GM12878 (cell line): Measurements from ENCODE around the gene CHN2. TPM values are rescaled to one million over a fixed set of nuclear protein-coding genes. Genes with fewer than 3 reads are reported as not detected.

Experiments
- ATAC-seq: fragments of 200-7000 bp; cut with Tn5 transposase; 3 replicates; pipeline ENCODE4 v1.9.1; 2020; ENCODE audit warnings: mild to moderate bottlenecking, moderate library complexity
- BruUV-seq: library from RNA; stranded (reverse); fragments of 400-500 nt; replicated peaks from 2 replicates; lab custom pipeline; 2021; lab: Mats Ljungman, UMichigan
- CTCF ChIA-PET: fragments of 300-600 bp; sonication (Branson Sonifier 250); formaldehyde crosslinking; extraction: SDS; loops from one replicate; lab custom pipeline; 2021; ENCODE audit warnings: inconsistent platforms; lab: Yijun Ruan, JAX
- POLR2A ChIA-PET: fragments of 350-600 bp; formaldehyde crosslinking; extraction: SDS; loops from one replicate; lab custom pipeline; 2021; ENCODE audit warnings: inconsistent platforms; lab: Charles Lee
- RAD21 ChIA-PET: fragments of 300-600 bp; sonication (Branson Sonifier 250); formaldehyde crosslinking; loops from one replicate; lab custom pipeline; 2023; ENCODE audit warnings: antibody characterized with exemption; ENCODE audit not compliant: unreplicated experiment; lab: Charles Lee
- SMC1A ChIA-PET: fragments of 300-600 bp; sonication (Branson Sonifier 250); formaldehyde crosslinking; loops from one replicate; lab custom pipeline; 2023; ENCODE audit not compliant: unreplicated experiment, uncharacterized antibody; lab: Charles Lee
- DNase-seq: peaks from one replicate; pipeline ENCODE4 v3.0.0-alpha.2; 2011; ENCODE audit warnings: low read depth, low spot score
- FAIRE-seq: peaks from 3 replicates; lab custom pipeline; 2011; peaks lifted over from hg19 to GRCh38; lab: Jason Lieb, UNC
- H2AFZ ChIP-seq: 2 replicates; pipeline ENCODE4 v1.6.0; 2011; ENCODE audit warnings: low read depth, low read length, control low read depth; ENCODE audit not compliant: control insufficient read depth
- H3K27ac ChIP-seq: 2 replicates; pipeline ENCODE4 v1.5.1; 2011; ENCODE audit warnings: control low read depth; ENCODE audit not compliant: control insufficient read depth, insufficient read depth
- H3K27me3 ChIP-seq, 2 experiments: replicated peaks in 1 of 2; 2 replicates each; pipeline versions ENCODE4 v1.6.0 to v1.6.1; 2011; ENCODE audit warnings: low read length in 1 of 2; ENCODE audit not compliant: control insufficient read depth in 2 of 2, insufficient read depth in 2 of 2
- H3K36me3 ChIP-seq, 2 experiments: 2 replicates each; pipeline ENCODE4 v1.5.1; 2011; ENCODE audit warnings: low read length in 1 of 2; ENCODE audit not compliant: control insufficient read depth in 2 of 2, insufficient read depth in 2 of 2
- H3K4me1 ChIP-seq: 2 replicates; pipeline ENCODE4 v1.6.1; 2011; ENCODE audit warnings: mild to moderate bottlenecking, low read length, moderate library complexity, mixed read lengths; ENCODE audit not compliant: control insufficient read depth, insufficient read depth
- H3K4me2 ChIP-seq: 2 replicates; pipeline ENCODE4 v1.6.0; 2011; ENCODE audit warnings: control low read depth; ENCODE audit not compliant: control insufficient read depth, insufficient read depth
- H3K4me3 ChIP-seq: fragments of 200-600 bp; sonication (generic); 2 replicates; pipeline ENCODE4 v1.5.1; 2016
- H3K79me2 ChIP-seq: 2 replicates; pipeline ENCODE4 v1.6.0; 2011; ENCODE audit warnings: low read length; ENCODE audit not compliant: control insufficient read depth, insufficient read depth
- H3K9ac ChIP-seq: 2 replicates; pipeline ENCODE4 v1.8.0; 2011; ENCODE audit warnings: low read length, control low read depth, mixed read lengths; ENCODE audit not compliant: control insufficient read depth, insufficient read depth
- H3K9me3 ChIP-seq: replicated peaks from 3 replicates; pipeline ENCODE4 v1.5.1; 2011; ENCODE audit warnings: mild to moderate bottlenecking, low read length; ENCODE audit not compliant: control insufficient read depth, insufficient read depth
- H4K20me1 ChIP-seq: 2 replicates; pipeline ENCODE4 v1.6.0; 2011; ENCODE audit not compliant: control insufficient read depth, insufficient read depth
- CEBPB ChIP-seq, 2 experiments: fragments of 150-350 bp in 1 of 2; IDR thresholded peaks; 2 replicates each; pipeline ENCODE4 v1.6.1; 2012 to 2014; ENCODE audit warnings: low read depth in 2 of 2, low read length in 2 of 2, borderline replicate concordance in 1 of 2, inconsistent platforms in 1 of 2
- SPI1 ChIP-seq: IDR thresholded peaks from 2 replicates; pipeline ENCODE4 v1.6.1; 2011; ENCODE audit warnings: low read depth, mild to moderate bottlenecking, low read length, moderate library complexity, borderline replicate concordance; ENCODE audit not compliant: insufficient read depth
- WGBS: methylation state at CpG from one replicate; pipeline ENCODE4 v1.1.6; 2016; ENCODE audit warnings: low lambda C conversion rate; ENCODE audit not compliant: insufficient replicate concordance, insufficient coverage; ENCODE audit errors: missing lambda C conversion rate; 5-methylcytosine and 5-hydroxymethylcytosine counted together
- in situ Hi-C: fragments of 300-500 bp; cut with MboI; formaldehyde crosslinking; loops from 9 replicates; pipeline ENCODE4 v1.14.3; 2018; ENCODE audit warnings: mixed read lengths
- intact Hi-C: fragments of 100-400 bp; cut with micrococcal nuclease; formaldehyde crosslinking; loops from one replicate; pipeline ENCODE4 v1.14.2; 2022; ENCODE audit not compliant: unreplicated experiment
- polyA plus RNA-seq, 11 experiments: library from polyadenylated mRNA; depleted of rRNA in 4 of 11; unstranded in 6 of 11; stranded (reverse) in 5 of 11; fragments of >200 nt; fragmentation: Nextera tagmentation in 4 of 11; fragmentation: Illumina TruSeq in 1 of 11; extraction: Ambion mirVana in 4 of 11; extraction: Trizol in 1 of 11; gene quantifications; 1 replicate in 1 of 11; 2 replicates in 10 of 11; pipeline versions ENCODE4 v1.2.1 to v1.2.3, GENCODE V29; 2011 to 2016; ENCODE audit warnings: inconsistent platforms in 2 of 11, missing spikeins in 2 of 11, low read depth in 1 of 11
- total RNA-seq, 4 experiments: library from RNA; depleted of rRNA in 3 of 4; stranded (reverse); fragments of >200 nt in 3 of 4; fragmentation: Illumina TruSeq in 1 of 4; extraction: Trizol in 1 of 4; gene quantifications; 2 replicates each; pipeline versions ENCODE4 v1.2.1 to v1.2.3, GENCODE V29; 2013 to 2021
- TF ChIP-seq, protein P1 (sequence below): IDR thresholded peaks from 2 replicates; pipeline ENCODE4 v1.6.1; 2012; ENCODE audit warnings: improper control_type of control experiment, low read depth, low read length; ENCODE audit not compliant: insufficient replicate concordance

The CHN2 gene
- total and polyA plus RNA-seq, 10 of the 15 experiments (the other 5 are each of a cell fraction or from before 2014, with no cell fraction given): 0.11 to 3.8 (median 0.37) TPM; not detected in 2

DNA sequence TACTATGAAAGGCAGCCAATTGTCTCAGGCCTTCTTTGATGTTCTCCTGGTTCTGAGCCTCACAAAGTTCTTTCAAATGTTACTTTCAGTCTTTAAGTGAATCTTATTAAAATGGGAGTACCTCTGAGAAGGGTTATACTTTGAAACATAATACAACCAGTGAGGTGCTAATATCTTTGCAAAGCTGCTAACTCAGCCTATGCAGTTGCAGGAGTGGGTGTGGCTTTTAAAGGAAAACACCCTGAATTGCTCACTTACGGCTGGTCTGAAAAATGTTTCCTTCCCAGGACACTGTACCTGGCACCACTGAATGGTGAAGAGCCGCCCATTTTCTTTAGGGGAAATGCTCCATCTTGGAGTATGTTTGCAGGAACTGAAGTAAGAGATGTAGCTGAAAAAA is 130.9 kb downstream of the CHN2 start:
- ChIA-PET RAD21 (no interaction called here), CTCF (no interaction called here), SMC1A (no interaction called here), POLR2A (no interaction called here)
- Histone ChIP-seq H3K4me3 (no peak overlapping the region), H3K36me3 (no peaks in the 10 kb centered on the region), H2AFZ (no peak overlapping the region), H3K79me2 (no peaks in the 10 kb centered on the region), H3K27ac (no peak overlapping the region), H3K27me3 (no peaks in the 10 kb centered on the region; a peak in 1 of 4 replicates), H3K4me2 (no peak overlapping the region), H4K20me1 (no peaks in the 10 kb centered on the region), H3K9me3 (no peaks in the 10 kb centered on the region; the same call in 2 of the 3 replicates), H3K4me1 (no peaks in the 10 kb centered on the region), H3K9ac (no peak overlapping the region)
- TF ChIP-seq SPI1: no peak
- ATAC-seq (no peak), DNase-seq (no peak), FAIRE-seq (no peak)
- BruUV-seq: no TSS peak
- intact Hi-C loops (no loop called here), in situ Hi-C loops (no loop called here)
- WGBS: 29% methylated on average over 2 of the region's 2 CpGs

DNA sequence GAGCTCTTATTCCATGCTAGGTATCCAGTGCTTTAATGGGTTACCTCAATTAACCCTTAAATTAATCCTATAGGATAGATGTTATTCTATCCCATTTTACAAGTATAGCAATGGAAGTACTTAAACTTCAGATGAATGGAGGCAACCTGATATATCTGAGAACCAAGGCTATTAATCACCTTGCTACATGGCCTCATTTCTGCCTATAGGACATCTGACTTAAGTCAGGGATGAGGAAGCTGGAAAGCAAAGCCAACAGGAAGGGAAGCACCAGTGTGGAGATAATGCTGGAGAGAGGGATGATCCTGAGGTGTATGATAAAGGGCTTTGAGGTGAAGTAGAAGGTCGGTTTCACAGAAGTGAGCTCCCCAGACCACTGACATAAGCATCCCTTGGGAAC is 132.3 kb downstream of the CHN2 start:
- no peak overlapping the region for H2AFZ ChIP-seq
- ATAC-seq: no peak
- H3K27ac ChIP-seq: no peak overlapping the region
- FAIRE-seq: no peak
- BruUV-seq: no TSS peak
- H3K9me3 ChIP-seq: no peaks in the 10 kb centered on the region; the same call in 2 of the 3 replicates
- no peaks in the 10 kb centered on the region for H3K36me3 ChIP-seq
- SMC1A ChIA-PET: interaction anchor here (0.7 to 1.3 kb wide), 4 partner anchors 21 to 137 kb away, joined by 3 to 4 read pairs (median 3); no protein-coding TSS in a partner anchor
- TF ChIP-seq, protein P1, sequence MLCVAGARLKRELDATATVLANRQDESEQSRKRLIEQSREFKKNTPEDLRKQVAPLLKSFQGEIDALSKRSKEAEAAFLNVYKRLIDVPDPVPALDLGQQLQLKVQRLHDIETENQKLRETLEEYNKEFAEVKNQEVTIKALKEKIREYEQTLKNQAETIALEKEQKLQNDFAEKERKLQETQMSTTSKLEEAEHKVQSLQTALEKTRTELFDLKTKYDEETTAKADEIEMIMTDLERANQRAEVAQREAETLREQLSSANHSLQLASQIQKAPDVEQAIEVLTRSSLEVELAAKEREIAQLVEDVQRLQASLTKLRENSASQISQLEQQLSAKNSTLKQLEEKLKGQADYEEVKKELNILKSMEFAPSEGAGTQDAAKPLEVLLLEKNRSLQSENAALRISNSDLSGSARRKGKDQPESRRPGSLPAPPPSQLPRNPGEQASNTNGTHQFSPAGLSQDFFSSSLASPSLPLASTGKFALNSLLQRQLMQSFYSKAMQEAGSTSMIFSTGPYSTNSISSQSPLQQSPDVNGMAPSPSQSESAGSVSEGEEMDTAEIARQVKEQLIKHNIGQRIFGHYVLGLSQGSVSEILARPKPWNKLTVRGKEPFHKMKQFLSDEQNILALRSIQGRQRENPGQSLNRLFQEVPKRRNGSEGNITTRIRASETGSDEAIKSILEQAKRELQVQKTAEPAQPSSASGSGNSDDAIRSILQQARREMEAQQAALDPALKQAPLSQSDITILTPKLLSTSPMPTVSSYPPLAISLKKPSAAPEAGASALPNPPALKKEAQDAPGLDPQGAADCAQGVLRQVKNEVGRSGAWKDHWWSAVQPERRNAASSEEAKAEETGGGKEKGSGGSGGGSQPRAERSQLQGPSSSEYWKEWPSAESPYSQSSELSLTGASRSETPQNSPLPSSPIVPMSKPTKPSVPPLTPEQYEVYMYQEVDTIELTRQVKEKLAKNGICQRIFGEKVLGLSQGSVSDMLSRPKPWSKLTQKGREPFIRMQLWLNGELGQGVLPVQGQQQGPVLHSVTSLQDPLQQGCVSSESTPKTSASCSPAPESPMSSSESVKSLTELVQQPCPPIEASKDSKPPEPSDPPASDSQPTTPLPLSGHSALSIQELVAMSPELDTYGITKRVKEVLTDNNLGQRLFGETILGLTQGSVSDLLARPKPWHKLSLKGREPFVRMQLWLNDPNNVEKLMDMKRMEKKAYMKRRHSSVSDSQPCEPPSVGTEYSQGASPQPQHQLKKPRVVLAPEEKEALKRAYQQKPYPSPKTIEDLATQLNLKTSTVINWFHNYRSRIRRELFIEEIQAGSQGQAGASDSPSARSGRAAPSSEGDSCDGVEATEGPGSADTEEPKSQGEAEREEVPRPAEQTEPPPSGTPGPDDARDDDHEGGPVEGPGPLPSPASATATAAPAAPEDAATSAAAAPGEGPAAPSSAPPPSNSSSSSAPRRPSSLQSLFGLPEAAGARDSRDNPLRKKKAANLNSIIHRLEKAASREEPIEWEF: no peak
- no peak for TF ChIP-seq CEBPB (IDR thresholded peaks at IDR 0.05; ENCODE audit: borderline replicate concordance in 1 of 2, low read depth in 2 of 2, low read length in 2 of 2)
- in situ Hi-C loops (no loop called here), intact Hi-C loops (no loop called here)
- POLR2A ChIA-PET: no interaction called here
- H3K79me2 ChIP-seq: no peaks in the 10 kb centered on the region
- H3K27me3 ChIP-seq: no peaks in the 10 kb centered on the region; a peak in 1 of 4 replicates
- CTCF ChIA-PET: interaction anchor here (1.5 to 1.6 kb wide), 2 partner anchors 11 to 33 kb away, joined by 3 to 4 read pairs; no protein-coding TSS in a partner anchor
- no peaks in the 10 kb centered on the region for H4K20me1 ChIP-seq
- RAD21 ChIA-PET: no interaction called here
- H3K4me3 ChIP-seq: no peak overlapping the region
- H3K9ac ChIP-seq: no peak overlapping the region
- no peak for DNase-seq
- no peaks in the 10 kb centered on the region for H3K4me1 ChIP-seq
- 0% methylated on average over 1 of the region's 1 CpG for WGBS
- H3K4me2 ChIP-seq: no peak overlapping the region
